Measurements from ENCODE around the gene BCAR3. TPM values are rescaled to one million over a fixed set of nuclear protein-coding genes. Genes with fewer than 3 reads are reported as not detected.

The BCAR3 gene
- total RNA-seq, 4 donors from 2014 or later, result 20.2 to 47.2 (median 32.3) TPM

DNA sequence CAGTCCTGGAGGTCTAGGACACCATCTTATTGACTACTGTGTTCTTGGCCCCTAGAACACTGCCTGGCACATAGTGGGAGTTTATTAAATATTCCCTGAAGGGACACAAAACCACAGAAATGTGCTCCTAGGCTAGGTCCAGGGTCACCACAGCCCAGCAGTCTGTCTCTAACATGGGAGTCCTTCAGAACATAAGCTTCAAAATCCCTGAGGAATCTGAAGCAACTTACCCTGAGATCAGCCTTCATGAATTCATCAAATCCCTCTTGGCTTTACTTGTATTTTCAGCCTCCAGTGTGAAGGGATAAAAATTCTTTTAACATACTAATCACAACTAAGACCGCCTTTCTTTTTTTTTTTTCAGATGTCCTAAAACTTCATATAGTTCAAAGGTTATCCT, 32.7 kb upstream of the BCAR3 start:
- intact Hi-C loops (cut with DNase I), result no loop called here

GRCh38 chr1:93713341-93713740, 31.7 kb upstream of the BCAR3 start:
- Histone ChIP-seq H3K36me3 (no peaks in the 10 kb centered on the region), H3K4me3 (no peak overlapping the region), H3K9me3 (no peaks in the 10 kb centered on the region), H3K27ac (replicated peaks in 1 of 4) (no peak overlapping the region), H3K27me3 (no peaks in the 10 kb centered on the region), H3K4me1 (peaks cover 17 to 28% (median 24%) of the 10 kb centered on the region in 4 donors)
- no peak for DNase-seq (ENCODE audit: extremely low spot score)
- TF ChIP-seq EP300 (IDR thresholded peaks at IDR 0.05) (no peak), POLR2AphosphoS5 (IDR thresholded peaks at IDR 0.05) (no peak), POLR2A (IDR thresholded peaks at IDR 0.05; ENCODE audit: low read depth) (no peak)
- TF ChIP-seq, protein P1, sequence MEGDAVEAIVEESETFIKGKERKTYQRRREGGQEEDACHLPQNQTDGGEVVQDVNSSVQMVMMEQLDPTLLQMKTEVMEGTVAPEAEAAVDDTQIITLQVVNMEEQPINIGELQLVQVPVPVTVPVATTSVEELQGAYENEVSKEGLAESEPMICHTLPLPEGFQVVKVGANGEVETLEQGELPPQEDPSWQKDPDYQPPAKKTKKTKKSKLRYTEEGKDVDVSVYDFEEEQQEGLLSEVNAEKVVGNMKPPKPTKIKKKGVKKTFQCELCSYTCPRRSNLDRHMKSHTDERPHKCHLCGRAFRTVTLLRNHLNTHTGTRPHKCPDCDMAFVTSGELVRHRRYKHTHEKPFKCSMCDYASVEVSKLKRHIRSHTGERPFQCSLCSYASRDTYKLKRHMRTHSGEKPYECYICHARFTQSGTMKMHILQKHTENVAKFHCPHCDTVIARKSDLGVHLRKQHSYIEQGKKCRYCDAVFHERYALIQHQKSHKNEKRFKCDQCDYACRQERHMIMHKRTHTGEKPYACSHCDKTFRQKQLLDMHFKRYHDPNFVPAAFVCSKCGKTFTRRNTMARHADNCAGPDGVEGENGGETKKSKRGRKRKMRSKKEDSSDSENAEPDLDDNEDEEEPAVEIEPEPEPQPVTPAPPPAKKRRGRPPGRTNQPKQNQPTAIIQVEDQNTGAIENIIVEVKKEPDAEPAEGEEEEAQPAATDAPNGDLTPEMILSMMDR (IDR thresholded peaks at IDR 0.05), result no peak
- intact Hi-C loops (cut with DNase I), result no loop called here

More for the DNA sequence above, 32.7 kb upstream of the BCAR3 start:
- Histone ChIP-seq H3K36me3 (no peaks in the 10 kb centered on the region), H3K4me3 (no peak overlapping the region), H3K9me3 (no peaks in the 10 kb centered on the region), H3K27ac (replicated peaks in 1 of 4) (no peak overlapping the region), H3K4me1 (peaks cover 10 to 19% (median 15%) of the 10 kb centered on the region in 4 donors), H3K27me3 (no peaks in the 10 kb centered on the region)
- TF ChIP-seq EP300 (IDR thresholded peaks at IDR 0.05) (no peak), POLR2AphosphoS5 (IDR thresholded peaks at IDR 0.05) (no peak), POLR2A (IDR thresholded peaks at IDR 0.05; ENCODE audit: low read depth) (no peak)
- TF ChIP-seq, protein P1 (IDR thresholded peaks at IDR 0.05), result no peak
- no peak for DNase-seq (ENCODE audit: extremely low spot score)
- 86% methylated on average over 1 of the region's 1 CpG for WGBS

DNA sequence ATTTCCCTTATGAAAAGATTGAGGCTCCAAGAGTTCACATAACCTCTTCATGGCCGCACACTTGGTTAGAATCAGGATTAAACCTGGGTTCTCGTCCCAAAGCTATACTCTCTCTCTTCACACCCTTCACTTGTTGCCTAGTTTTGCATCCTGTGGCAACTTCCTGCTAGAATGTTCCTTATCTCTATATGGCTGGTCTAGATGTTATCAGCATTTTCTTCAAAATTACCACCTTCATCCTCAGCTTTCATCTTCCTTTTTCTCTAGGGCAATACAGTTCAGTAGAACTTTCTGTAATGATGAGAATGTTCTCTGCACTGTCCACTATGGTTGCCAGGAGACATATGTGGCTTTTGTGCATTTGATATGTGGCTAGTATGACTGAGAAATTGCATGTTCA, 31.1 kb upstream of the BCAR3 start:
- peaks cover 17 to 28% (median 26%) of the 10 kb centered on the region in 4 donors for H3K4me1 ChIP-seq
- intact Hi-C loops (cut with DNase I), result no loop called here
- no peak for DNase-seq (ENCODE audit: extremely low spot score)
- no peaks in the 10 kb centered on the region for H3K9me3 ChIP-seq
- TF ChIP-seq POLR2AphosphoS5 (IDR thresholded peaks at IDR 0.05) (no peak), EP300 (IDR thresholded peaks at IDR 0.05) (no peak), POLR2A (IDR thresholded peaks at IDR 0.05; ENCODE audit: low read depth) (no peak)
- TF ChIP-seq, protein P1 (IDR thresholded peaks at IDR 0.05), result no peak
- WGBS, result 77% methylated on average over 2 of the region's 2 CpGs
- H3K27me3 ChIP-seq, result no peaks in the 10 kb centered on the region
- no peak overlapping the region for H3K4me3 ChIP-seq
- no peak overlapping the region for H3K27ac ChIP-seq (replicated peaks in 1 of 4)
- H3K36me3 ChIP-seq, result no peaks in the 10 kb centered on the region

DNA sequence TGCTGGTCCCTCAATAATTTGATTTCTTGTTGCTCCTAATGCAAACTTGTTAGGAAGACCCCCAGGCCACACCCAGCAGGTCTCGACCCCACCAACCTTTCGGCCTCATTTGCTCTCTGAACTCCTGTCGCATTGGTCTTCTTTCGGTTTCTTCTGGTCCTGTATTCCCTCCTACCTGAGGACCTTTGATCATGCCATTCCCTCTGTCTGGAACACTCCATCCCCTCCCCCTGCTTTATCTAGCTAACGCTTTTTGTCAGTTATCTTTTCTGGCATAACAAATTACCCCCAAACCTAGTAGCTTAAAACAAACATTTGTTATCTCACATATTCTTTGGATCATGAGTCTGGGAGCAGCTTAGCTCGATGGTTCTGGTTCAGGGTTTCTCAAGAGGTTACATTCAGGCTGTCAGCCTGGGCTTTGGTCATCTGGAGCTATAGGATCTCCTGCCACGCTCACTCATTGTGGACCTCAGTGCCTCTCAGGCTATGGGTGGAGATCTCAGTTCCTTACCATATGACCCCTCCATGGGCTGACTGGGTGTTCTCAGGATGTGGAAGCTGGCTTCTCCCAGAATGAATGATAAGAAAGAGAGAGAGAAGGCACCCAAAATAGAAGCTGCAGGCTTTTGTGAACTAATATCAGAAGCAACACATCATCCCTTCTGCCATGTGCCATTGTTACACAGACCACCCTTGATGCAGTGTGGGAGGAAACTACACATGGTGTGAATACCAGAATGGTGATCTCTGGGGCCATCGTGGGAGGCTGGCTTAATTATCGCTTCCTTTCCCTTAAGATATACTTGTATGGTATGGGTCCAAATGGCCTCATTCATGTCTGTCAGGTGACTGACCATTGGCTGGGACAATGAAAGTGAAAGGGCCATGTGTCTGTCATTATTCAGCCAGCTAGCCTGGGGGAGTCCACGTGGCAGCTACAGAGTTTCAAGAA, 29.1 kb upstream of the BCAR3 start:
- intact Hi-C loops (cut with DNase I), result no loop called here
- no peak overlapping the region for H3K27ac ChIP-seq (replicated peaks in 1 of 4)
- no peak overlapping the region for H3K4me3 ChIP-seq
- no peaks in the 10 kb centered on the region for H3K27me3 ChIP-seq
- TF ChIP-seq POLR2AphosphoS5 (IDR thresholded peaks at IDR 0.05) (no peak), EP300 (IDR thresholded peaks at IDR 0.05) (no peak), POLR2A (IDR thresholded peaks at IDR 0.05; ENCODE audit: low read depth) (no peak)
- TF ChIP-seq, protein P1 (IDR thresholded peaks at IDR 0.05), result no peak
- 86% methylated on average over 10 of the region's 10 CpGs for WGBS
- H3K9me3 ChIP-seq, result no peaks in the 10 kb centered on the region
- peaks cover 14 to 22% (median 20%) of the 10 kb centered on the region in 4 donors for H3K4me1 ChIP-seq
- no peak for DNase-seq (ENCODE audit: extremely low spot score)
- H3K36me3 ChIP-seq, result no peaks in the 10 kb centered on the region

Data from esophagus muscularis mucosa (tissue), 4 donors.